NCI-H1694 treated with DMSO at 0.1 percent for 48 hours (cell line): ENCODE measurements around the gene OR5T2.
"Not testable (repeated sequence)": the region's sequence is repeated elsewhere in the genome, so short reads cannot be mapped to it uniquely, and the experiment has no call there.

ENCODE experiments used
- DNase-seq: peaks from one replicate; lab custom pipeline; 2025; lab: John Stamatoyannopoulos, UW

OR5T2 gene

GRCh38 chr11:56234155-56234554, at the start of gene OR5T2:
Gene OR5T2 (minus strand): TSS chr11:56234255. CDS start chr11:56233062, 1,193 bp downstream.
- no peak for DNase-seq

- no peak for DNase-seq
Measured at GRCh38 chr11:56273854-56274253, 39.8 kb upstream of the OR5T2 start, which contains the start of gene OR5T1. Gene OR5T1 (plus strand): TSS chr11:56274154. CDS start chr11:56275639, 1,485 bp downstream.

- no peak for DNase-seq
Measured at GRCh38 chr11:56271092-56271491, 37.0 kb upstream of the OR5T2 start.

- DNase-seq, result no peak
Measured at GRCh38 chr11:56251954-56252353, 17.9 kb upstream of the OR5T2 start, which contains the start of gene OR5T3. Gene OR5T3 (plus strand): TSS chr11:56252254. CDS start chr11:56252254, 0 bp downstream.

GRCh38 chr11:56219735-56220134, 14.3 kb downstream of the OR5T2 start:
- not testable (repeated sequence) for DNase-seq

- DNase-seq, result no peak
Measured at GRCh38 chr11:56214537-56214936, 19.5 kb downstream of the OR5T2 start.

GRCh38 chr11:56207790-56208189, 26.3 kb downstream of the OR5T2 start:
- DNase-seq, result no peak

- no peak for DNase-seq
Measured at GRCh38 chr11:56197367-56197766, 36.7 kb downstream of the OR5T2 start.

GRCh38 chr11:56196705-56197104, 37.4 kb downstream of the OR5T2 start:
- no peak for DNase-seq

- DNase-seq, result no peak
Measured at GRCh38 chr11:56188602-56189001, 45.5 kb downstream of the OR5T2 start.

GRCh38 chr11:56183459-56183858, 50.6 kb downstream of the OR5T2 start:
- no peak for DNase-seq
